Activated CD8-positive, alpha-beta T cell treated with anti-CD3 and anti-CD28 coated beads for 36 hours (primary cell): ENCODE measurements around the gene RFTN1. TPM values are rescaled to one million over a fixed set of nuclear protein-coding genes. Genes with fewer than 3 reads are reported as not detected.

Experiments
- ATAC-seq: fragments of 200-7000 bp; cut with Tn5 transposase; one replicate; pipeline ENCODE4 v1.10.0; 2021; ENCODE audit warnings: mild to moderate bottlenecking, moderate library complexity
- CTCF ChIA-PET: fragments of 350-600 bp; sonication (Branson Sonifier 250); formaldehyde crosslinking; loops from one replicate; lab custom pipeline; 2021; ENCODE audit warnings: antibody characterized with exemption; lab: Charles Lee
- POLR2A ChIA-PET: fragments of 350-600 bp; sonication (Branson Sonifier 250); formaldehyde crosslinking; loops from one replicate; lab custom pipeline; 2021; ENCODE audit warnings: antibody characterized with exemption; lab: Charles Lee
- DNase-seq: peaks from one replicate; pipeline ENCODE4 v3.0.0-alpha.2; 2020
- H3K27ac Mint-ChIP-seq: one replicate; pipeline ENCODE4 v1.8.0; 2021; ENCODE audit warnings: mild to moderate bottlenecking, mixed read lengths
- H3K27me3 Mint-ChIP-seq: one replicate; pipeline ENCODE4 v1.8.0; 2021; ENCODE audit warnings: mixed read lengths
- H3K36me3 Mint-ChIP-seq: one replicate; pipeline ENCODE4 v1.8.0; 2021; ENCODE audit warnings: low read depth, mixed read lengths
- H3K4me1 Mint-ChIP-seq: one replicate; pipeline ENCODE4 v1.8.0; 2021; ENCODE audit warnings: low read depth, mixed read lengths
- H3K4me3 Mint-ChIP-seq: one replicate; pipeline ENCODE4 v1.8.0; 2021; ENCODE audit warnings: mild to moderate bottlenecking, moderate library complexity, mixed read lengths
- H3K9me3 Mint-ChIP-seq: one replicate; pipeline ENCODE4 v1.8.0; 2021; ENCODE audit warnings: mixed read lengths
- CTCF ChIP-seq: fragments of 200-600 bp; IDR thresholded peaks from one replicate; pipeline ENCODE4 v1.8.0; 2022; ENCODE audit warnings: antibody characterized with exemption, mild to moderate bottlenecking
- intact Hi-C: fragments of 100-400 bp; cut with micrococcal nuclease; formaldehyde crosslinking; loops from one replicate; pipeline ENCODE4 v1.10.0; 2022
- total RNA-seq, 2 experiments: library from RNA; stranded (reverse); gene quantifications; one replicate each; pipeline ENCODE4 v1.2.3, GENCODE V29; 2021

RFTN1 gene
- total RNA-seq, 2 experiments from 2014 or later = 113 to 125 TPM

- H3K4me3 Mint-ChIP-seq = no peak overlapping the region
- intact Hi-C loops = no loop called here
- ChIA-PET POLR2A (no interaction called here), CTCF (interaction anchor here (10.5 kb wide), 1 partner anchor 43 kb away, joined by 121 read pairs; no protein-coding TSS in a partner anchor)
- H3K4me1 Mint-ChIP-seq = peaks cover under 1% of the 10 kb centered on the region
- DNase-seq = no peak
- H3K27me3 Mint-ChIP-seq = no peaks in the 10 kb centered on the region
- H3K9me3 Mint-ChIP-seq = no peaks in the 10 kb centered on the region
- TF ChIP-seq CTCF = no peak
- no peak for ATAC-seq
- H3K27ac Mint-ChIP-seq = no peak overlapping the region
- H3K36me3 Mint-ChIP-seq = peaks cover 53% of the 10 kb centered on the region
Observed at GRCh38 chr3:16273867-16274266, 239.6 kb downstream of the RFTN1 start.

- Mint-ChIP-seq H3K9me3 (no peaks in the 10 kb centered on the region), H3K27ac (no peak overlapping the region), H3K27me3 (no peaks in the 10 kb centered on the region), H3K4me1 (peaks cover 10% of the 10 kb centered on the region), H3K4me3 (no peak overlapping the region), H3K36me3 (peaks cover 49% of the 10 kb centered on the region)
- no peak for TF ChIP-seq CTCF
- ChIA-PET CTCF (interaction anchor here (1.2 to 10.5 kb wide), 4 partner anchors 9 to 45 kb away, joined by 4 to 138 read pairs (median 64); no protein-coding TSS in a partner anchor), POLR2A (no interaction called here)
- intact Hi-C loops = no loop called here
- ATAC-seq (no peak), DNase-seq (no peak)
Observed at GRCh38 chr3:16272588-16272987, 240.9 kb downstream of the RFTN1 start.

DNA sequence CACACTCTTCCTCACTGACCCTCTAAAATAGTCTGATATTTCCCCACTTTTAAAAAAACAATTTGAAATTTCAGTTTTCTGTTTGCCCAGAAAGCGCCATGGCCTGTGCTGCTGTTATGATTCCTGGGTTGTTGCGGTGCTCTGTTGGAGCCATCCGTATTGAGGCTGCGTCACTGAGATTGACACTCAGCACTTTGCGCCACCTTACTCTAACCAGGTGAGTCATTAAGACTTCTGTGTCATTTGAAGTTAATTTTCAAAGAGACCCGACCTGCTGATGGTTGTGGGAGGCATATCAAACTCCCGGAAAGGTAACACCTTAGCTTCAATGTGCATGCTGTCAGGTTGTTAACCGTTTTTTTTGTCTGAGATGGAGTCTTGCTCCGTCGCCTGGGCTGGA, 242.6 kb downstream of the RFTN1 start:
- CTCF ChIA-PET = interaction anchor here (1.9 to 10.5 kb wide), 5 partner anchors 11 to 46 kb away, joined by 5 to 138 read pairs (median 16); no protein-coding TSS in a partner anchor
- ATAC-seq = no peak
- TF ChIP-seq CTCF = no peak
- H3K4me3 Mint-ChIP-seq = no peak overlapping the region
- no peaks in the 10 kb centered on the region for H3K27me3 Mint-ChIP-seq
- no peaks in the 10 kb centered on the region for H3K9me3 Mint-ChIP-seq
- intact Hi-C loops = no loop called here
- H3K27ac Mint-ChIP-seq = no peak overlapping the region
- H3K36me3 Mint-ChIP-seq = peaks cover 38% of the 10 kb centered on the region
- DNase-seq = no peak
- peaks cover 25% of the 10 kb centered on the region for H3K4me1 Mint-ChIP-seq
- POLR2A ChIA-PET = no interaction called here

GRCh38 chr3:16266714-16267113, 246.8 kb downstream of the RFTN1 start:
- peaks cover 24% of the 10 kb centered on the region for H3K36me3 Mint-ChIP-seq
- no peaks in the 10 kb centered on the region for H3K27me3 Mint-ChIP-seq
- DNase-seq = no peak
- no peak for TF ChIP-seq CTCF
- POLR2A ChIA-PET = interaction anchor here (1.5 to 3.3 kb wide), 2 partner anchors 12 to 285 kb away, joined by 4 to 11 read pairs; no protein-coding TSS in a partner anchor
- peak overlapping the region; percentile 92 for H3K4me3 Mint-ChIP-seq
- intact Hi-C loops = loop anchor here (2.0 kb wide), 1 partner anchor 284 kb away; no protein-coding TSS in a partner anchor
- H3K4me1 Mint-ChIP-seq = peaks cover 30% of the 10 kb centered on the region
- H3K27ac Mint-ChIP-seq = peak overlapping the region; percentile 23
- CTCF ChIA-PET = interaction anchor here (1.1 to 10.5 kb wide), 12 partner anchors 15 to 287 kb away, joined by 3 to 138 read pairs (median 4); no protein-coding TSS in a partner anchor
- no peaks in the 10 kb centered on the region for H3K9me3 Mint-ChIP-seq
- ATAC-seq = no peak

Other genes starting within 250 kb of the RFTN1 start
- gene DPH3, start 248.8 kb downstream of the RFTN1 start, total RNA-seq = 10 to 100 TPM; 18.2 to 19.9 TPM
- 10 to 100 TPM; 37.0 to 38.8 TPM for gene OXNAD1, start 248.5 kb downstream of the RFTN1 start, total RNA-seq
- not detected for gene DAZL, start 91.7 kb upstream of the RFTN1 start, total RNA-seq